EL (cell line): Measurements from ENCODE around the gene PRPF38A.

ENCODE experiments used
- DNase-seq: peaks from one replicate; pipeline ENCODE4 v3.0.0-alpha.2; 2016

PRPF38A gene

GRCh38 chr1:52402860-52403240, 1.6 kb upstream of the PRPF38A start:
- no peak for DNase-seq

- peak; percentile 85 for DNase-seq
Observed at GRCh38 chr1:52403566-52404115, 761 bp upstream of the PRPF38A start.

DNA sequence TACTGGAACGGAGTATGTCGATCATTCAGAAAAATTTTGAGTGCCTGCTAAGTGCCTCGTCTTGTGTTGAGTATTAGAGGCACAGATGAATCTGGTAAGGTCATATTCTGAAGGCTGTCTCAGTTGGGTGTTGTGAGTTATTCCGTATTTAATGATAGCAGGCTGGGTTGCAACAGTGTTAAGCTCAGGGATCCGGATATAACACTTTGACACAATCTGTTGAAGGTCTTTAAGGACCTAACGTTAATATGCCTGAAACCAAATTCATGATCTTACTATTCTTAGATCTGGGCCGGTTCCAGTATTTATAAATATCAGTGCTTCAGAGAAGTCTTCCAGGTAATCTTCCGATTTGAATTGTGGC, 555 bp downstream of the PRPF38A start:
- no peak for DNase-seq

GRCh38 chr1:52413410-52413989, 9.1 kb downstream of the PRPF38A start:
- no peak for DNase-seq

GRCh38 chr1:52414942-52415341, 10.5 kb downstream of the PRPF38A start:
- no peak for DNase-seq

GRCh38 chr1:52416811-52417210, 12.4 kb downstream of the PRPF38A start:
- no peak for DNase-seq

DNA sequence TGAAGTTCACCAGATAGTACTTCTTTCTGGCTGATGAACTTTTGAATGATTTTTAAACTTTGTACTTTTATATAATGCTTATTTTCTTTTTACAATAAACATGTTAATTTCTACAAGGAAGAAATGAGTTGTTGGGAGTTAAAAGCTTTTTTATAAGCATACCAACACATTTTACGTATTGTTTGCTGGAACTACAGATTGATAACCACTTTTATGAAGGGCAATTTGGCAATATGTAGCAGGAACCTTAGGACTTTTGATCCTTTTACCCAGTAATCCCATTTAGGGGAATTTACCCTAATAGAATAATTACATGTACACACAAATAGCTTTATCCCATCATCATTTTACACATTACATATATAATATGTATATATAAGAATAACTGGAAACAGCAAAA, 16.3 kb downstream of the PRPF38A start:
- DNase-seq = no peak

- no peak for DNase-seq
Observed at GRCh38 chr1:52423055-52423454, 18.7 kb downstream of the PRPF38A start.

GRCh38 chr1:52423771-52424170, 19.4 kb downstream of the PRPF38A start:
- DNase-seq = no peak

- peak; percentile 29 for DNase-seq
Observed at GRCh38 chr1:52424231-52424636, 19.8 kb downstream of the PRPF38A start.

DNA sequence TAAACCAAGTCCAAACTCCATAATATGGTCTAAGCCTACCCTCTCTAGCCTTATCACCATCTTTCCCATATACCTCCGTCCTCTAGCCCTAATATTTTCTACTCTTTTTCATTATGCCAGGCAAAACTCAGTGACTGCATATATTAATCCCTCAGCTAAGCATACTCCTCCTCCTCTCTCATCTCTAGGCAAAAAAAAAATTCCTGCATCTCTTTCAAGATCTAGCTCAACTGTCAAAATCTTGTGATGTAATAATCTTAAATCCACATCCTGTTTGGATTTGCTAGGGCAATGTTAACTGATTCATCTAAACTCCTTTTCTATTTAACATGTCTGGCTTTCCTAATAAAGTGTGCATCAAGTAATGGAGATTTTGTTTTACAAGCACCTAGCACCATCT, 20.4 kb downstream of the PRPF38A start:
- peak; percentile 30 for DNase-seq

DNA sequence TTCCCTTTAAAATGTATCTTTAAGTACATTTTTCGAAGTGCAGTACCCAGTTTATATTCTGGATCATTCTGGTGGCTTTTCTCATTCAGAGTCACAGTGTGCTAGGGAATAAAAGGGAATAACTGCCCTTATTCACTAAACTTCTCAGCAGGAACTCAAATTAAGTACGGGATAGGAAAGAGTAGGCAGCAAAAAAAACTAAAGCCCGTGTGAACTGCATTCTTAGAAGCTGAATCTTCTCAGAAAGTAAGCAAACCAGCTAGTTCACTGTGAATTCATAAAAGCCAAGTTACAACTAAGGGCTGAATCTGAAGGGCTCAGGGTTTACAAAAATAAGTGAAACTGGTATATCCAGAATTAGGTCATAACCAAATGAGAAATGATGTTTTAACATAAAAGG, 22.0 kb downstream of the PRPF38A start:
- DNase-seq = peak; percentile 48

- DNase-seq = no peak
Observed at GRCh38 chr1:52427152-52427551, 22.8 kb downstream of the PRPF38A start.

DNA sequence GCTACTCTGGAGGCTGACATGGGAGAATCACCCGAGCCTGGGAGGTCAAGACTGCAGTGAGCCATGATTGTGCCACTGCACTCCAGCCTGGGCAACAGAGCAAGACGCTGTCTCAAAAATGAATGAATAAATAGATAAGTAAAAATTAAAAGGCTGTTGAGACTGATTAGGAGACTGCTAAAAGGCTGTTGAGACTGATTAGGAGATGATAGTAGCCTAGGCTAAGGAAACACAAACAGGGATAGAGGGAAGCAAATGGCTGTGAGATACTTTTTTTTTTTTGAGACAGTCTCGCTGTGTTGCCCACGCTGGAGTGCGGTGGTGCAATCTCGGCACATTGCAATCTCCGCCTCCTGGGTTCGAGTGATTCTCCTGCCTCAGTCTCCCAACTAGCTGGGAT, 28.4 kb downstream of the PRPF38A start:
- no peak for DNase-seq

DNA sequence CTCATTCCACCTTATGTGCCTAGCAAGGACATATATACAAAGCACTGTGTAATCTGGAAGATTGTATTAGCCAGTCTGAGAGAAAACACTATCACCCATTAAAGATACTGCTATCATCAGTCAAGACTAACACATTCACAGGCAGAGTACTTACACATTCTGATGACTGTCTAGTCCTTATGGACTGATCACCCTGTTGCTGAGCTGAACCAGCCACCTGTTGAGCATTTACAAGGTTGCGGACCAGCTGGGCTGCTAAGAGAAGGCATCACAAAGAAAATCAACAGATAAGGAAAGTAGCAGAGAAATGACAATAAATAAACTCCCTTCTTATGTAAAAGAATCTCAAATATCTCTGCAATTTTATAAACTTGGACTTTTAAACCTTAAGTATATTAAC, 30.8 kb downstream of the PRPF38A start:
- no peak for DNase-seq

DNA sequence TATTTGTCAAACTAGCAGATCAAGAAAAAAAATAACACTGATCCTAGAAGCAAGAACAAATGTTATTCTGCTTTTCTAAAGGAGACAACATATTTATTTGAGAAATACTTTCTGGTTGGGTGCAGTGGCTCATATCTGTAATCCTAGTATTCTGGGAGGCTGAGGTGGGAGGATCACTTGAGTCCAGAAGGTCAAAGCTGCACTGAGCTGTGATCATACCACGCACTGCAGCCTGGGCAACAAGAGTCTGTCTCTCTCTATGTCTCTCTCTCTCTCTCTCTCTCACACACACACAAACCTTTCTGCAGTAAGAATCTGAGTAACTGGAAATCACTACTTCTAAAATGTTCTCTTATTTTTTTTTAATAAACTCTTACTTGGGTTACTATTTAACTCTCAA, 31.2 kb downstream of the PRPF38A start:
- DNase-seq = no peak

GRCh38 chr1:52436817-52437216, 32.4 kb downstream of the PRPF38A start:
- DNase-seq = no peak

GRCh38 chr1:52439976-52440375, 35.6 kb downstream of the PRPF38A start:
- no peak for DNase-seq

DNA sequence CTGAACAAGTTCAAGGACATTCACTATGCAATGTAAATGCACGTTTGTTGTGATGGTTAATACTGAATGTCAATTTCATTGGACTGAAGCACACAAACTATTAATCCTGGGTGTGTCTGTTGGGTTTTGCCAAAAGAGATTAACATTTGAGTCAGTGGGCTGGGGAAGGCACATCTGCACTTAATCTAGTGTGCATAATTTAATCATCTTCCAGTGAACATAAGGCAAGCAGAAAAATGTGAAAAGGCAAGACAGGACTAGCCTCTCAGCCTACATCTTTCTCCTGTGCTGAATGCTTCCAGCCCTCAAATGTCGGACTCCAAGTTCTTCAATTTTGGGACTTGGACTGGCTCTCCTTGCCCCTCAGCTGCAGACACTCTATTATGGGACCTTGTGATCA, 40.1 kb downstream of the PRPF38A start:
- no peak for DNase-seq

DNA sequence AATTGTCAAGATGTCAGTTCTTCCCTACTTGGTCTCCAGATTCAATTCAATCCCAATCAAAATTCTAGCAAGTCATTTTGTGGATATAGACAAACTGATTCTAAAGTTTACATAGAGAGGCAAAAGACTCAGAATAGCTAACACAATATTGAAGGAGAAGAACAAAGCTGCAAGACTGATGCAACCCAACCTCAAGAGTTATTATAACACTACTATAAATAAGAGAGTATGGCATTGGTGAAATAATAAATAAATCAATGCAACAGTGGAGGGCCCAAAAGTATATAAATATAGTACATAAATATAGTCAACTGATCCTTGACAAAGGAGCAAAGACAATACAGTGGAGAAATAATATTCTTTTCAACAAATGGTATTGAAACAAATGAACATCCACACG, 49.7 kb downstream of the PRPF38A start:
- DNase-seq = no peak

- no peak for DNase-seq
Observed at GRCh38 chr1:52454779-52455178, 50.4 kb downstream of the PRPF38A start.

- DNase-seq = no peak
Observed at GRCh38 chr1:52455686-52456085, 51.3 kb downstream of the PRPF38A start.

DNA sequence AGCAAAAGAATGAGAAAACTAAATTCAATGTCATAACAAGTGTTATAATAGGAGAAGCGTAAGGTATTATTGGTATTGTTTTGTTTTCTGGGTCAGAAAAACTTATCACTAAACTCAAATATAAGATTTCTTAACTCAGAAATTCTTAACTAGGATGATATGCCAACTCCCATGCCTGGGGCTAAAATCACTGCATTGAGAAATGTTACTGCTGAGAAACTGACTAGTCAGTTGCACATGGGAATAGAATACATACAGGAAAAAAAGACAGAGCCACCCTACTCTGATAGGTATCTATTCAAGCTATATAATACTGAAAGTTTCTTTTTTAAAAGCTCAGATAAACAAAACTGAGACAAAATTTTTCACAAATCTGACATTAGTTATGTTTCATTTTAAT, 56.3 kb downstream of the PRPF38A start:
- DNase-seq = peak; percentile 15

DNA sequence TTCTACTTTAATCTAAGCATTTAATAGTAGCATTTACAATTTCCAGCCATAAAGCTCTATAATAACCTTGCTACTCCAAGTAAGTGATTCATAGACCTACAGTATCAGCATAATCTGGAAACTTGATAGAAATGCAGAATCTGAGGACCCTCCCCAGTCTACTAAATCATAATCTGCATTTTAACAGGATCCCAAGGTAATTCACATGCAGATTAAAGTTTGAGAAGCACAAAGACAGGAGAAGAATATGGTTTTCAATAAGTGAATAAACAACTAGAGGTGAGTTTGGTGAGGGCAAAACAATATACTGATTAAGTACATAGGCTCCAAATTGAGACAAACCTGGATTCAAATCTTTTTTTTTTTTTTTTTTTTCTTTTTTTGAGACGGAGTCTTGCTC, 57.4 kb downstream of the PRPF38A start:
- DNase-seq = no peak

DNA sequence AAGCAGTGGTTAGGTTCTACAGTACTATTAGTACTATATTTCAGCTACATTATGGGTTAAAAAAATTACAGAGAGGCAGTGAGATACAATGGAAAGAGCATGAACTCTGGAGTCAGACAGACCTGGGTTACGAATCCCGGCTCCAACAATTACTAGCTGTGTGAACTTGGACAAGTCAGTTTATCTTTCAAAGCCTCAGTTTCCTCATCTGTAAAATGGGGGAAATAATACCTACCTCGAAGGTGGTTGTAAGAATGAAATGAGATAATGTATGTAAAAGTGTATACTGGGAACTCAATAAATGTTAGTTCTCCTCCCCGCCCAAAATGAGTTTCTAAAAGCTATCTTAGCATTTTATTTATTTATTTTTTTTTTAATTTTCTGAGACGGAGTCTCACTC, 59.5 kb downstream of the PRPF38A start:
- DNase-seq = no peak

DNA sequence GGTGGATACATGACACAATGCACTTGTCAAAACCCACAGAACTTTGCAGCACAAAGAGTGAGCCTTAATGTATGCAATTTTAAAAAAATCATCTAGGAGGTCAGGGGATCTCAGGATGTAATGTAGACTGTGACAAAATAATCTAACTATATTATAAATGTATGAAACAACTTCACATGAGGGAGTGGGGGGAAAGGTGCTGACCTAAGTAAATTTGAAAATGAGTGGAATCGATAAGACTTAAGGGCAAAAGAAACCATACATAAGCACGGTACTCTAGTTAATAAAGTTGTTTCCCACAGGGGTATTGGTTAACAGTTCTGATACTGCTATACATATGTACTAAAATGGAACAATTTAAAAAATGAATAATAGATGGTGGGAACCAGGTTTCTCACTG, 64.7 kb downstream of the PRPF38A start:
- DNase-seq = no peak
